IPS-18a (cell line): ENCODE data around the gene SPRYD7.
"Not testable (repeated sequence)": the region's sequence is repeated elsewhere in the genome, so short reads cannot be mapped to it uniquely, and the experiment has no call there.

ENCODE experiments used
- H3K27ac ChIP-seq: one replicate; pipeline ENCODE4 v1.5.1; 2013; ENCODE audit warnings: low read length
- H3K27me3 ChIP-seq: one replicate; pipeline ENCODE4 v1.6.1; 2013; ENCODE audit warnings: mild to moderate bottlenecking, low read length; ENCODE audit not compliant: control insufficient read depth, insufficient read depth
- H3K36me3 ChIP-seq: one replicate; pipeline ENCODE4 v1.6.1; 2013; ENCODE audit warnings: low read depth, low read length; ENCODE audit not compliant: control insufficient read depth
- H3K4me1 ChIP-seq: one replicate; pipeline ENCODE4 v1.6.1; 2013; ENCODE audit warnings: low read depth, low read length; ENCODE audit not compliant: control insufficient read depth
- H3K4me3 ChIP-seq: one replicate; pipeline ENCODE4 v1.5.1; 2013; ENCODE audit warnings: low read length
- H3K9ac ChIP-seq: one replicate; pipeline ENCODE4 v1.6.1; 2013; ENCODE audit warnings: mild to moderate bottlenecking, low read length, moderate library complexity
- H3K9me3 ChIP-seq: one replicate; pipeline ENCODE4 v1.6.1; 2013; ENCODE audit warnings: low read depth, low read length; ENCODE audit not compliant: control insufficient read depth

Gene SPRYD7

DNA sequence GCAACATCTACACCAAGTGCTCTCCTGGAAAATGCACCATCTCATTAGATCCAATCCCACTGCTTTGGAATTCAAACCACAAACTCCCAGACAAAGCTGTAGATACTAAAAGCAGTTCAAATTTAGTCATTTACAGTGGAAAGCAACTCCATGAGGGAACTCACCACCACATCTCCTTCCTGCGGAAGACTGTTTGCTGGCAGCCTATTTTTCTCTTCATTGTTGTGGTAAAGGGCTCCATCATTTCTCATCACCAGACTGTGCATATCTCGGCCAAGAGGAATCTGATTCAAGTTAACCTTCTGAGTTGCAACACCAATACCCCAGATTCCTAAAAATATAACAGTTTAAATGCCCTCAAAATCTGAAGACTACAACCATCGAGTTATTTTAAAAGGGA lies 8.4 kb downstream of the SPRYD7 start:
- Histone ChIP-seq H3K4me1 (no peaks in the 10 kb centered on the region), H3K27me3 (no peaks in the 10 kb centered on the region), H3K36me3 (no peaks in the 10 kb centered on the region), H3K4me3 (no peak overlapping the region), H3K9me3 (no peaks in the 10 kb centered on the region), H3K27ac (no peak overlapping the region), H3K9ac (no peak overlapping the region)

DNA sequence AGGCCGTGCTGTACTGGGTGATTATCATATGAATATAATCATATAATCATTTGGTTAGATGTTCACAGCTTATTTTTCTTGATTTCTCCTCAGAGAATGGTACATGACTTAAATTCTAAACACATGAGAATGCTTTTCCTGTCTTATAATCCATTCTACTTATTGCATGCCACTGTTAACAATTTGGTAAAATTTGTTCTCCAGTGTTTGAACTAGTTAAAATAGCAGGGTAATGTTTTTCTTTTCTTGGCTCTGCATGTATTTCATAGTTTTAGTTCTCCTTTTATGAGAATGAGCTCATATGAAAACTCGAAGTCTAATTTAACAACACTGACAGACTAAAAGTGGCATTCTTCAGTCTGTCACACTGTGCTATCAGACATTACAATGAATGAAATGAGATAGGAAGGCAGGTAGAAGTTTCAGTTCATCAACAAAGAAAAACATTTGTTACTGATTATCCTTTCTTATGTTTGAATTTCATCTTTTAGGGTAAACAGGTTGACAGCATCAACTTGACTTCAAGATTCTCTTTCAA lies 10.2 kb downstream of the SPRYD7 start:
- Histone ChIP-seq H3K4me1 (no peaks in the 10 kb centered on the region), H3K27ac (no peak overlapping the region)

DNA sequence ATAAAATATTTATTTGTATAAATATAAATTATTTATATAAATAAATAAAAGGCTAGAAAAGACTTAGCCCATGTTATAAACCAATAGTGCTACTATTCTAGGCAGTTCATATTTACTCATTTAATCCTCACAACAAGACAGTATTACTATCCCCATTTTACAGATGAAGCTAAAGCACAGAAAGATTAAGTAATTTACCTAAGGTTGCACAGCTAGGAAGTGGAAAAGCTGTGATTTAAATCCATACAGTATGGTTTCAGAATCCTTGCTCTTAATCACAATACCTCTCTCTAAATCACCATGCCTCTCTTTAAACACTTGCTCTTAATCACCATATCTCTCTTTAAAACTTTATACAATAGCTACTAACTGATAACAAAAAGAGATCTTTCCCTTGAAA lies 13.8 kb downstream of the SPRYD7 start:
- no peaks in the 10 kb centered on the region for H3K27me3 ChIP-seq
- no peak overlapping the region for H3K27ac ChIP-seq
- no peak overlapping the region for H3K4me3 ChIP-seq
- no peak overlapping the region for H3K9ac ChIP-seq
- no peaks in the 10 kb centered on the region for H3K36me3 ChIP-seq
- H3K9me3 ChIP-seq: no peaks in the 10 kb centered on the region
- no peaks in the 10 kb centered on the region for H3K4me1 ChIP-seq

More for the DNA sequence above, 10.2 kb downstream of the SPRYD7 start:
- no peaks in the 10 kb centered on the region for H3K9me3 ChIP-seq
- no peaks in the 10 kb centered on the region for H3K27me3 ChIP-seq
- H3K9ac ChIP-seq: no peak overlapping the region
- H3K36me3 ChIP-seq: no peaks in the 10 kb centered on the region
- H3K4me3 ChIP-seq: no peak overlapping the region

DNA sequence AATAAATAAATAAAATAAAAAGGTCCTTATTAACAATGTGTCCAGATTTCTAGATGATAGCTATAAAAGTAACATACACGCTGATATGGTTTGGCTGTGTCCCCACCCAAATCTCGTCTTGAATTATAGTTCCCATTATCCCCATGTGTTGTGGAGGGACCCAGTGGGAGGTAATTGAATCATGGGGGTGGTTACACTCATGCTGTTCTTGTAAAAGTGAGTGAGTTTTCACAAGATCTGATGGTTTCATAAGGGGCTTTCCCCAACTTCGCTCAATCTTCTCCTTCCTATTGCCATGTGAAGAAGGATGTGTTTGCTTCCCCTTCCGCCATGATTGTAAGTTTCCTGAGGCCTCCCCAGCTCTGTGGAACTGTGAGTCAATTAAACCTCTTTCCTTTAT lies 15.2 kb downstream of the SPRYD7 start:
- H3K36me3 ChIP-seq, H3K4me3 ChIP-seq, H3K9ac ChIP-seq, H3K27me3 ChIP-seq, H3K27ac ChIP-seq, H3K4me1 ChIP-seq, H3K9me3 ChIP-seq: not testable (repeated sequence)

DNA sequence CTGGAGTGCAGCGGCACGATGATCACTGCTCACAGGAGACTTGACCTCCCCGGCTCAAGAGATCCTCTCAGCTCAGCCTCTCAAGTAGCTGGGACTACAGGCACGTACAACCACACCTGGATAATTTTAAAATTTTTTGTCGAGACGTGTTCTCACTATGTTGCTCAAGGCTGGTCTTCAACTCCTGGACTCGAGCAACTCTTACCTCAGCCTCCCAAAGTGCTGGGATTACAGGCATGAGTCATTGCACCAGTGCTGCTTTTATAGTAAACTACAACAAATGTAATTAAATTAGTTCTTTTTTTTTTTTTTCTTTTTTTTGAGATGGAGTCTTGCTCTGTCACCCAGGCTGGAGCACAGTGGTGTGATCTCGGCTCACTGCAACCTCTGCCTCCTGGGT lies 18.0 kb downstream of the SPRYD7 start:
- not testable (repeated sequence) for H3K27me3 ChIP-seq, H3K4me1 ChIP-seq, H3K9ac ChIP-seq, H3K4me3 ChIP-seq, H3K9me3 ChIP-seq, H3K27ac ChIP-seq, H3K36me3 ChIP-seq

DNA sequence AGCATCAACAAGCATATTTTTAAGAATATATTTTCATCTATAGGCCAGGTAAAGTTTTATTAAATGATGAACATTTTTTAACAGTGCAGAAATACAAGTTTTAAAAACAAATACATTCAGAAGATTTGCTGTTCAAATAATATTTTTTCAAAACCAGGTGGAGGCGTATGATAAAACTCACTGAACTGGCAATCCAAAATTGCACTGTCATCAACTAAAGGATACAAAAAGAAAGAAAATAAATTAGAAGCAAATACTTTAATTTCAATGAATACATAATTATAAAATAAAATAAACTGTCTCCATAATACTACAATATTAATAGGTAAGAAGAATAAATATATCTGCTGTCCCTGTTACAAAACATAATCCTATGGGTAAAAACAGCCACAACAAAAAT lies 21.2 kb downstream of the SPRYD7 start:
- Histone ChIP-seq H3K27me3 (no peaks in the 10 kb centered on the region), H3K27ac (no peak overlapping the region), H3K4me3 (no peak overlapping the region), H3K4me1 (no peaks in the 10 kb centered on the region), H3K9ac (no peak overlapping the region), H3K9me3 (no peaks in the 10 kb centered on the region), H3K36me3 (no peaks in the 10 kb centered on the region)

DNA sequence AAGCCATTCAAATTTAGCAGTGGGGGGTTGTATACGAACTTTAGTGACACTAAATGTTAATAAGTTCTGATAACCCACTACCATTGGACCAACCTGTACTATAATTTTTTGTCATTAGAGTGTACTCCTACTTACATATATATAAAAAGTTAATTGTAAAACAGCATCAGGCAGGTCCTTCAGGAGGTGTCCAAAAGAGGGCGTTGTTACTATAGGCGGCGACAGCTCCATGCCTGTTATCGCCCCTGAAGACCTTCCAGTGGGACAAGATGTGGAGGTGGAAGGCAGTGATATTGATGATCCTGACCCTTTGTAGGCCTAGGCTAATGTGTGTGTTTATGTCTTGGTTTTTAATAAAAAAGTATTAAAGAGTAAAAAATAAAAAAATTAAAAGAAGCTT lies 27.5 kb downstream of the SPRYD7 start:
- H3K4me3 ChIP-seq: no peak overlapping the region
- H3K9ac ChIP-seq: no peak overlapping the region
- H3K27me3 ChIP-seq: no peaks in the 10 kb centered on the region
- no peak overlapping the region for H3K27ac ChIP-seq
- no peaks in the 10 kb centered on the region for H3K9me3 ChIP-seq
- no peaks in the 10 kb centered on the region for H3K4me1 ChIP-seq
- no peaks in the 10 kb centered on the region for H3K36me3 ChIP-seq

DNA sequence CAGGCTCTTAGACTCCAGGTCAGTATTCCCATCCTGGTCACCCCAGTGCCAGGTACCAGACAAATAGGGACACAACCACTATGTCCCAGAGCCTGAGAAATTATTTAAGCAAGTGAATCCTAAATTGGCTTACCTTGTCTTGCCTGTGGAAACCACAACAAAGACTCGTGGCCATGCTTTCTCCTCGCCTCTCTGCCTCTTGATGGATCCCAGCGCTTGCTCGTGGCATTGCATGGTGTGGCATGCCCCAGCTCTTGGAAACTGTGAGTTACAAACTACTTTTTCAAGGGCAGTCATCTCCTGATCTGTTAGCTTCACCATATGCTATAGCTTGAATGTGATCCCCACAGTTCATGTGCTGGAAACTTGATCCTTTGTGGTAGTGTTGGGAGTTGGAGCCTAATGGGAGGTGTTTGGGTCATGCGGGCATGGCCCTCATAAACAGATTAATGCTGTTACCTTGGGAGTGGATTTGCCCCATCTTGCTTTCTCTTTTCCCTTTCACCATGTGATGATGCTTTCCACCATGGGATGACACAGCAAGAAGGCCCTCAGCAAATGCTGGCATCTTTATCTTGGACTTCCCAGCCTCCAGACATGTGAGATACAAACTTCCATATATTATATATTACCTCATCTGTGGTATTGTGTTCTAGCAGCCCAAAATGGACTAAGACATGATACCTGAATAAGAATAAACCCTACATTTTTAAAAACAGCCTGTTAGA lies 31.2 kb downstream of the SPRYD7 start:
- H3K27me3 ChIP-seq: no peaks in the 10 kb centered on the region
- H3K36me3 ChIP-seq: no peaks in the 10 kb centered on the region
- no peaks in the 10 kb centered on the region for H3K4me1 ChIP-seq
- no peak overlapping the region for H3K27ac ChIP-seq
- no peak overlapping the region for H3K9ac ChIP-seq
- no peak overlapping the region for H3K4me3 ChIP-seq
- no peaks in the 10 kb centered on the region for H3K9me3 ChIP-seq

DNA sequence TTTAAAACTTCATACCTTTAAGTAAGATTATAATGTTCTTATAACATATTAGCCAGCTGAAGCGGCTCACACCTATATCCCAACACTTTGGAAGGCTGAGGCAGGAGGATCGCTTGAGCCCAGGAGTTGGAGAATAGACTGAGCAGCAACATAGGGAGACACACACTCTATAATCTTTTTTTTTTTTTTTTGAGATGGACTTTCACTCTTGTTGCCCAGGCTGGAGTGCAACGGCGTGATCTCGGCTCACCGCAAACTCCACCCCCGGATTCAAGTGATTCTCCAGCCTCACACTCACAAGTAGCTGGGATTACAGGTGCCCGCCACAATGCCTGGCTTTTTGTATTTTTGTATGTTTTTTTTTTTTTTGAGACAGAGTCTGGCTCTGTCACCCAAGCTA lies 37.3 kb downstream of the SPRYD7 start:
- H3K9ac ChIP-seq: no peak overlapping the region
- no peaks in the 10 kb centered on the region for H3K36me3 ChIP-seq
- no peaks in the 10 kb centered on the region for H3K4me1 ChIP-seq
- H3K27me3 ChIP-seq: no peaks in the 10 kb centered on the region
- H3K9me3 ChIP-seq: no peaks in the 10 kb centered on the region
- no peak overlapping the region for H3K27ac ChIP-seq
- no peak overlapping the region for H3K4me3 ChIP-seq

DNA sequence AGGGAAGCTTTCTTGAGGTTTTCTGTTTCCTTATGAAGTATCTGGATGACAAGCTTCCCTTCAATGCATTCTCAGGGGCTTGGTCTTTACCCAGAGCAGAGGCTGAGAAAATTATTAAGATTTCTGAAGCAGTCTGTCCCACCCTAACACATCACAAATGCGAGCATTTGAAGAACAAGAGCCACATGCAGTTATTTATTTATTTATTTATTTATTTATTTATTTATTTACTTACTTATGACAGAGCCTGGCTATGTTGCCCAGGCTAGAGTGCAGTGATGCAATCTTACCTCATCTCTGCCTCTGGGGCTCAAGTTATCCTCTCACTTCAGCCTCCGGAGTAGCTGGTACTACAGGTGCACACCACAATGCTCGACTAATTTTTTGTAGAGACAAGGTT lies 38.4 kb downstream of the SPRYD7 start:
- Histone ChIP-seq H3K27ac (no peak overlapping the region), H3K36me3 (no peaks in the 10 kb centered on the region), H3K27me3 (no peaks in the 10 kb centered on the region), H3K9ac (no peak overlapping the region), H3K9me3 (no peaks in the 10 kb centered on the region), H3K4me3 (no peak overlapping the region), H3K4me1 (no peaks in the 10 kb centered on the region)

DNA sequence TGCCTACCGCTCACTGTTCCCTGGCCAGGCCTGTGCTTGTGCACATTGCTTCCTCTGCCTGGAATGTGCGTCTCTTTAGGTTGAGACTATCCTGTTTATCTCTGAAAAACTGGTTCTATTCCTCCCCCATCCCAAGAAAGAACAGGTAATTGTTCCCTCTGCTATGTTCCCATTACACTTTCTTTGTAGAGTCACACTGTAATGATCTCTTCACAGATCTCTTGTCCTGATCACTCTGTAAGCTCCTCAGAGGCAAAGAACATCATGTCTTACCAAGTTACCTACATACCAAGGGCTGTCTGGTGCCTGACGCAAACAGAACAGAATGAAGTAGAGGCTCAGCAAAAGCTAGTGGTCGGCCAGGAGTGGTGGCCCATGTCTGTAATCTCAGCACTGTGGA lies 40.3 kb downstream of the SPRYD7 start:
- no peak overlapping the region for H3K4me3 ChIP-seq
- no peaks in the 10 kb centered on the region for H3K9me3 ChIP-seq
- H3K27ac ChIP-seq: no peak overlapping the region
- H3K9ac ChIP-seq: no peak overlapping the region
- H3K4me1 ChIP-seq: no peaks in the 10 kb centered on the region
- no peaks in the 10 kb centered on the region for H3K27me3 ChIP-seq
- no peaks in the 10 kb centered on the region for H3K36me3 ChIP-seq

DNA sequence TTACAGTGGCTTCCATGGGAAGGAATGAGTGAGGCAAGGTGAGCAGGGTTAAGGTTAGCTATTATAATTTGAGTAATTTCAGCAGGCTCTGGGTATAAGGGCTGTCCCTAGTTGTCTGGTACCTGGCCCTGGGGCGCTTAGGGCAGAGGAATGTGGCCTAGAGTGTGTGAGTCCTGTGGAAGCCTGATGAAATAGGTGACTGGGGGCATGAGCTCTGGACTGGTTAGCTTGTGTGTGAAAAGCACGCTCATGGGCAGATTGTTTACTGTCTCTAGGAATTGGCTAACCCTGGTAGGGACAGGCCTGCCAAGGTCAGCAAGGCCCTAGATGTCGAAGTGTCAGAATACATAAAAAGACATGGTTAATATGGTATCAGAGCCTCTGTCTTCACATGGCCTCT lies 42.5 kb downstream of the SPRYD7 start:
- Histone ChIP-seq H3K27ac (no peak overlapping the region), H3K36me3 (no peaks in the 10 kb centered on the region), H3K27me3 (no peaks in the 10 kb centered on the region), H3K9ac (no peak overlapping the region), H3K4me3 (no peak overlapping the region), H3K9me3 (no peaks in the 10 kb centered on the region), H3K4me1 (no peaks in the 10 kb centered on the region)
